ENCODE results near the gene P4HTM. TPM values are rescaled to one million over a fixed set of nuclear protein-coding genes. Genes with fewer than 3 reads are reported as not detected.
A peak's percentile ranks its signal among the peaks of the same experiment; 100 is the strongest.

The P4HTM gene
- total RNA-seq, 1 donor from 2014 or later = 34.4 TPM

DNA sequence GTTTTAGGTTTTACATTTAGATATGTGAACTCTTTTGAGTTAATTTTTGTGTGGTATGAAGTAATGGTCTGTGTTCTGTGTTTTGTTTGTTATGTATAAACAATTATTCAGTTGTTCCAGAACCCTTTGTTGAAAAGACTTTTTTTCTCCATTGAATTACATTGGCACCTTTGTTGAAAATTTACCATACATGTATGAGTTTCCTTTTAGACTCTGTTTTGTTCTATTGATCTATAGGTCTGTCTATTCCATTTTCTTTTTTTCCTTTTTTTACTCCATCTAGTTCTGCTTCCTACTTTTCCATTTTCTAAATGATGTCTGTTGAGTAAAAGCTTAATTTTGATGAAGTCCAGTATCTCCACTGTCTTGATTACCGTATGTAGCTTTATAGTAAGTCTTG, 40.0 kb upstream of the P4HTM start:
- Mint-ChIP-seq H3K36me3 (ENCODE audit: low read depth) (peaks cover 31% of the 10 kb centered on the region), H3K27ac (no peak overlapping the region), H3K9me3 (no peaks in the 10 kb centered on the region), H3K27me3 (no peaks in the 10 kb centered on the region), H3K4me1 (peaks cover 10% of the 10 kb centered on the region), H3K4me3 (no peak overlapping the region)
- TF ChIP-seq CTCF (IDR thresholded peaks at IDR 0.05) = no peak
- DNase-seq = no peak
- CTCF ChIA-PET = no interaction called here
- no peak for ATAC-seq (ENCODE audit: low read depth)
- POLR2A ChIA-PET = no interaction called here
- intact Hi-C loops (cut with micrococcal nuclease) = no loop called here

- intact Hi-C loops (cut with micrococcal nuclease) = loop anchor here (1.0 kb wide), 1 partner anchor 214 kb away; no protein-coding TSS in a partner anchor
Observed at GRCh38 chr3:48951764-48952163, 38.3 kb upstream of the P4HTM start.

GRCh38 chr3:48952510-48953118, 37.4 kb upstream of the P4HTM start:
- Mint-ChIP-seq H3K36me3 (ENCODE audit: low read depth) (peaks cover 35% of the 10 kb centered on the region), H3K9me3 (no peaks in the 10 kb centered on the region), H3K4me3 (no peak overlapping the region), H3K4me1 (no peaks in the 10 kb centered on the region), H3K27ac (no peak overlapping the region), H3K27me3 (no peaks in the 10 kb centered on the region)
- no peak for TF ChIP-seq CTCF (IDR thresholded peaks at IDR 0.05)
- ATAC-seq (ENCODE audit: low read depth) = peak; percentile 31
- intact Hi-C loops (cut with micrococcal nuclease) = loop anchor here (1.0 kb wide), 1 partner anchor 215 kb away; no protein-coding TSS in a partner anchor
- CTCF ChIA-PET = interaction anchor here (1.0 to 1.1 kb wide), 2 partner anchors 215 to 217 kb away, joined by 4 to 5 read pairs; no protein-coding TSS in a partner anchor
- POLR2A ChIA-PET = interaction anchor here (0.6 kb wide), 1 partner anchor 143 kb away, joined by 6 read pairs; no protein-coding TSS in a partner anchor
- no peak for DNase-seq

More at GRCh38 chr3:48951764-48952163, 38.3 kb upstream of the P4HTM start:
- POLR2A ChIA-PET = interaction anchor here (0.6 to 0.7 kb wide), 2 partner anchors 213 to 286 kb away, joined by 3 read pairs; no protein-coding TSS in a partner anchor
- ATAC-seq (ENCODE audit: low read depth) = no peak
- Mint-ChIP-seq H3K4me1 (no peaks in the 10 kb centered on the region), H3K27me3 (no peaks in the 10 kb centered on the region), H3K9me3 (no peaks in the 10 kb centered on the region), H3K27ac (no peak overlapping the region), H3K4me3 (no peak overlapping the region), H3K36me3 (ENCODE audit: low read depth) (peaks cover 30% of the 10 kb centered on the region)
- CTCF ChIA-PET = interaction anchor here (1.0 to 1.1 kb wide), 2 partner anchors 214 to 216 kb away, joined by 4 to 5 read pairs; no protein-coding TSS in a partner anchor
- no peak for TF ChIP-seq CTCF (IDR thresholded peaks at IDR 0.05)
- no peak for DNase-seq

DNA sequence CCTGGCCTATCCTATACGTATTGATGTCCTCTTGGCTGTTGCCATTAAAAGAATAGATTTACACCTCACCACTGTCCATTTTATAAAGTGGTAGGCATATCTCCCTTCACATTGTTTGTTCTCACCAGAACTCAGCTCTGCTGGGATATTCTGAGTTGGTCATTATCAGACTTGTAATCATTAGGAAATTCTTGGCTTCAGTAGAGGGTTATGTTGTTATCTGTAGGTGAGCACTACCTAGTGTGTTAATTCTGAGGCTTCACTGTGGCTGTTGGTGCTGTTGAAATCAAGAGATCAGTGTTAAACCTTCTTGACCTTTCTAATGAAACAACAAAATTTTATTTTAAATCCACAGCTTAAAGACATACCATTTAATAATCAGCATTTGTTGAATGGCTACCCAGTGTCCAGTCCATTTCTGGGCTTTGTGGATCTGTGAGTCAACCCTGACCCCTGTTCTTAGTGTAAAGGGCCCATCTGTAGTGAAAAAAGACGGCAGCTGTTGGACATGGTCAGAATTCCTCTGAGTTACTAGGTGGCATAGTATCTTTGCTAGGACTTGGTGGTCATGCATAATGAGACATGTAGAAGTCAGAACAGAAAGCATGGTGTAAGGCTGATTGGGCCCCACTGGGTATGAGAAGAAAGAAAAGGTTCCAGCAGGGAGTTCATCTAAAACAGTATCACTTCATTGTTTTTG, 32.9 kb upstream of the P4HTM start:
- H3K4me1 Mint-ChIP-seq = peaks cover 6% of the 10 kb centered on the region
- CTCF ChIA-PET = no interaction called here
- no peak for TF ChIP-seq CTCF (IDR thresholded peaks at IDR 0.05)
- ATAC-seq (ENCODE audit: low read depth) = no peak
- POLR2A ChIA-PET = interaction anchor here (1.2 kb wide), 1 partner anchor 785 kb away, joined by 3 read pairs; no protein-coding TSS in a partner anchor
- no peaks in the 10 kb centered on the region for H3K27me3 Mint-ChIP-seq
- H3K4me3 Mint-ChIP-seq = no peak overlapping the region
- H3K36me3 Mint-ChIP-seq (ENCODE audit: low read depth) = peaks cover 48% of the 10 kb centered on the region
- no peak for DNase-seq
- H3K9me3 Mint-ChIP-seq = no peaks in the 10 kb centered on the region
- intact Hi-C loops (cut with micrococcal nuclease) = no loop called here
- no peak overlapping the region for H3K27ac Mint-ChIP-seq

- no peaks in the 10 kb centered on the region for H3K9me3 Mint-ChIP-seq
- intact Hi-C loops (cut with micrococcal nuclease) = no loop called here
- TF ChIP-seq CTCF (IDR thresholded peaks at IDR 0.05) = no peak
- no peak overlapping the region for H3K4me3 Mint-ChIP-seq
- POLR2A ChIA-PET = no interaction called here
- no peaks in the 10 kb centered on the region for H3K27me3 Mint-ChIP-seq
- H3K27ac Mint-ChIP-seq = peak overlapping the region; percentile 56
- no peak for DNase-seq
- no peak for ATAC-seq (ENCODE audit: low read depth)
- H3K4me1 Mint-ChIP-seq = peaks cover 6% of the 10 kb centered on the region
- peaks cover 55% of the 10 kb centered on the region for H3K36me3 Mint-ChIP-seq (ENCODE audit: low read depth)
- CTCF ChIA-PET = no interaction called here
Observed at GRCh38 chr3:48960841-48961413, 29.1 kb upstream of the P4HTM start.

All from activated B cell treated with CpG ODN at 0.5 μM for 24 hours (primary cell).